NCI-H2107 (cell line): ENCODE results near the gene DYNLRB1.
"Not testable (repeated sequence)": the region's sequence is repeated elsewhere in the genome, so short reads cannot be mapped to it uniquely, and the experiment has no call there.

Experiments used
- DNase-seq: peaks from one replicate; lab custom pipeline; 2025; lab: John Stamatoyannopoulos, UW

Gene DYNLRB1

DNA sequence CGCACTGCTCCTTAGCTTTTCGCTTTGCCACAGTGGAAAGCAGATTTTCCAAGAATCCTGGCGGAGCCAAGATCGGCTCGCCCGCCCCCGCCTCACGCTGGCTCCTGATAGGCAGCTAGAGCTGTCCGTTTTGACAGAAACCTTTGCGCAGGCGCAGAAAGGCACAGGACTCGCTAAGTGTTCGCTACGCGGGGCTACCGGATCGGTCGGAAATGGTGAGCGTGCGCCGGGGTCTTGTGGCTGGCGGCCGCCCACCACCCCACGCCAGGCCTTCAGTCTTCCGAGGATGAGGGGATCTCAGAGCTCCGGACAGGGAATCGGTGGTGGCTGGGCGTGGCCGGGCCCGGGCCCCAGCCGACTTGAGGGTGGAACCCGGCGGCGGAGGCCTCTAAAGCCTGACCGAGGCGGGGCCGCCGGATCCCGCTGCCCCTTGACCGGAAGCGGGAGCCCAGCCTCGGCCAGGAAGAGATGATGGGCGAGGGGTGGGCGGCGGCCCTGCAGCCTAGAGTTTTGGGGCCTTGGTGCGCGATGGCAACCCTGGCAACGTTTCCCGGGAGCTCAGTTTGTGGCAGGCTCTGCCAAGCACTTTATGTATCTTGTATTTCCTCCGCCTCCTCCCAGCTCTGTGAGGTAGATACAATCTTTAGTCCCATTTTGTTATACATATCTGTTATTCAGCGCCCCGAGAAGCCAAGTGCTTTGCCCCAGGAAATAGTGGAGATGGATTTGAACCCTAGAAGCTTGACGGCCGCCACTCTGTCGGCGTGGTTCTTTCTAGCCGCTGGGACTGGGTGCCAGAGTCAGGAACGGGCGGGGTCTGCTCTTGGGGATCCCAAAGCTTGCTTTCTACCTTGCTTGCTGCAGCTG lies at the start of gene DYNLRB1:
DYNLRB1 (plus strand) TSS at position 176 of the 867 bp plus-strand sequence; CDS start at position 213, 37 bp downstream.
- DNase-seq: peak; percentile 87

DNA sequence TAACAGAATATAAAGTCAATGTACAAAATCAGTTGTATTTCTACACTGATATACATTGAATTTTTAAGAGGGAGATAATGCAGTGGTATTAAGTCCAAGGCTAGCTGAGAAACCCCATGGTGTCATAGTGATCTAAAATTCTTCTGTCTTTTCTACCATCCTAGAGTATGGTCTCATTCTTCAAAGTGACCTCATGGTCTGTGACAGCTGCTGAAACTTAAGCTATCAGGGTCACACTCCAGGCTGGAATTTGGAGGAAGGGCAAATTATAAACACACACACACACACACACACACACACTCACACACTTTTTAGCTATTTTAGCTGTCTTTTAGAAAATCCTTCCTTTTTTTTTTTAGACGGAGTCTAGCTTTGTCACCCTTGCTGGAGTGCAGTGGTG lies 47.3 kb upstream of the DYNLRB1 start:
- no peak for DNase-seq

DNA sequence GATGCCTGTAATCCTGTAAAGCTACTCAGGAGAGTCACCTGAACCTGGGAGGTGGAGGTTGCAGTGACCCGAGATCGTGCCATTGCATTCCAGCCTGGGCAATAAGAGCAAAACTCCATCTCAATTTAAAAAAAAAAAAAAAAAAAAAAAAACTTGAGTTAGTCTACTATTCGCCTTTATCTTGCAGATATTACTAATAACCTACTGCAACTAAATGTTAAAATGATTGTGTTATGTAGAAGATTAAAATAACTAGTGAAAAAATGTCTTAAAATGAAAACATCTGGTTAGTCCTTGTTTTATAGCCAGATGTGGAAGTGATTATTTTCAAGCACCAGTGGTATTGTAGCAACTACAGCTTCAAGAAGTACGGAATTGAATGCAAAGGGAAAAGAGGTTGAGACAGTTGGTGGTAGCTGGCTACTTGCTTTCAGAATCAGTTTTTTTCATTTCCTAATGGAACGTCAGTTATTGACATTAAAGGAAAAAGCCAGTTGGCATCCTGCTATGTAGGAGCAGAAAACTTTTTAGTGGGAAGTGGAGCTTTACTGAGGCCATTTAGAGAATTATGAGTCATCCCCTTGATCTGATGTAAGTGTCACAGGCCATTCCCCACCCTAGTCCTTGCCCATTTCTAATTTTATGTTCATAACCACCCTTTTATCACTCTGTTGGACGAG lies 43.8 kb upstream of the DYNLRB1 start:
- DNase-seq: no peak

DNA sequence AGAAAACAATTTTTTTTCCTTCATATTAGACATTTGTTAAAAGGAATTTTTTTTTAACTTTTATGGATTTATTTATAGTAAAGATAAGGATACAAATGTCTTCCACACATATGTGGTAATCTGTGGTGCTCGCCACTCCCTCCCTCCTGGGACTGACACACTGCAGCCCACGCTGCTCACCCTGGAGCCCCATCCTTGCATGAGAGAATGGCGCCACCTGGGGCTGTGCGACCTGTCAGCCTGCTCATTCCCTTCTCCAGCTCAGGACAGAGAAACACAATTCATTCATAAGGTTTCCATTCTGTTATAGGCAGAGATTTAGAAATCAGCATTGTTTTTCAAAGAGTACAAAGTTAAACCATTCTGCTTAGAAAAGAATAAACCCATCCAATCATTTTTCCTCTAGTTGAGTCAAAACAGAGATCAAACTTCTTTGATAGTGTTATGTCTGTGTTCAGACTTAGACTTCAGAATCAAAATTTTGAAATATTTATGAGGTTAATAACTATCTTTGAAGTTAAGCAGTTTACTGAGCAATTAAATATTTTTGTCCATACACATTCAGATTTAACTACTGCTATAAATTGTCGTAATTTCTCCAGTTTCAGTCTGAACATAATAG lies 42.8 kb upstream of the DYNLRB1 start:
- DNase-seq: no peak

DNA sequence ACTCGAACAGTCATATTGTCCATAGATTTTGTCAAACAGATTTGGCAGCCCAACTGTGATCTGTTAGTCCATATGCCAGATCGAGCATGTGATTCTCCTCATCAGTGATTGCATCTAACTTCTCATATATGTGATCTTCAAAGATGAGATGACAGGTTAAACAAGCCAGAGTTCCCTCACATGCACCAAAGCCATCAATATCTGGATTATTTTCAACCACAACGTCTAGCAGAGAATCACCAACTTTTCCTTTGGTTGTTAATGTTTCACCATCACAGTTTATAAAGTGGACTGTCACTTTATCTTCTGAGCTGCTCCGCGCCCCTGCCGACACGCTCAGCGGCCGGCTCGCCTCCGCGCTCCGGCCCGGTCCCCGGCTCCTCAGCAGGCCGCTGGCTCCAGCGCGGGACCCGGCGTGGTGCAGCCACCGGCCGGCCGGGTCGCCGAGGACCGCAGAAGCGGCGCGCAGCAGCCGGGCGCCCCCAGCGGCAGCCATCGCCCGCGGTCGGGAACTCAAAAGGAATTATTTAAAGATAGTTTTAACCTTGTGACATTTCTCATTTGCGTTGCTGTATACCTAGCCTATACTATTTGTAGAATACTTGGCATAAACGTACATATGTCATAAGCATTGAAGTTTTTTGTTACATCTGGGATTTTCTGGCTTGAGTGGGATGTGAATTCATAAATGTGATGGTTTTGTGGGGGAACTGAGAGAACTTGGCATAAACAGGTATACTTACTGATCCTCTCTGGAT lies 40.1 kb upstream of the DYNLRB1 start:
- DNase-seq: no peak

DNA sequence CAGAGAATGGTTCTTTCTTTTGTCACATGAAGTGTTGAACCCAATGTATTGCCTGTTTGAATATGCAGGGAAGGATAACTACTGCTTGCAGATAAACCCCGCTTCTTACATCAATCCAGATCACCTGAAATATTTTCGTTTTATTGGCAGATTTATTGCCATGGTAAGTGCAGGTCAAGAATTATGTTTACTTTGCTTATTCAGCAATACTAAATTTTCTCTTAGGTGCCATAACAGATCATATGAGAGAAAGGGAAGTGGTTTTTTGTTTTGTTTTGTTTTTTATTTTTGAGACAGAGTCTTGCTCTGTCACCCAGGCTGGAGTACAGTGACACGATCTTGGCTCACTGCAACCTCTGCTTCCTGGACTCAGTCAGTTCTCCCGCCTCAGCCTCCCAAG lies 36.6 kb upstream of the DYNLRB1 start:
- no peak for DNase-seq

DNA sequence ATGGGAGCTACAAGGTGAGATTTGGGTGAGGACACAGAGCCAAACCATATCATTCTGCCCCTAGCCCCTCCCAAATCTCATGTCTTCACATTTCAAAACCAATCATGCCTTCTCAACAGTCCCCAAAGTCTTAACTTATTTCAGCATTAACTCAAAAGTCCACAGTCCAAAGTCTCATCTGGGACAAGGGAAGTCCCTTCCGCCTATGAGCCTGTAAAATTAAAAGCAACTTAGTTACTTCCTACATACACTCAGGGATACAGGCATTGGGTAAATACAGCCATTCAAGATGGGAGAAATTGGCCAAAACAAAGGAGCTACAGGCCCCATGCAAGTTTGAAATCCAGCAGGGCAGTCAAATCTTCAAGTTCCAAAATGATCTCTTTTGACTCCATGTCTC lies 34.1 kb upstream of the DYNLRB1 start:
- not testable (repeated sequence) for DNase-seq

DNA sequence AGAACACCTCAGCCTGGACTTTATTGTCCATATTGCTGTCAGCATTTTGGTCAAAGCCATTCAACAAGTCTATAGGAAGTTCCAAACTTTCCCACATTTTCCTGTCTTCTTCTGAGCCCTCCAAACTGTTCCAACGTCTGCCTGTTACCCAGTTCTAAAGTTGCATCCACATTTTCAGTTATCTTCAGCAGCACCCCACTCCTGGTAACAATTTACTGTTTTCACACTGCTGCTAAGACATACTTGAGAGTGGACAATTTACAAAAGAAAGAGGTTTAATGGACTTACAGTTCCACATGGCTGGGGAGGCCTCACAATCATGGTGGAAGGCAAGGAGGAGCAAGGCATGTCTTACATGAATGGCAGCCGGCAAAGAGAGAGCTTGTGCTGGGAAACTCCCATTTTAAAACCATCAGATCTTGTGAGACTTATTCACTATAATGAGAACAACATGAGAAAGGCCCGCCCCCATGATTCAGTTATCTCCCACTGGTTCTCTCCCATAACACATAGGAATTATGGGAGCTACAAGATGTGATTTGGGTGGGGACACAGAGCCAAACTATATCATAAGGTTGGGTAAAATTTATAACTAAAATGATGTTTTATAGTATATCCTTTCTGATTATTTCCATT lies 32.5 kb upstream of the DYNLRB1 start:
- DNase-seq: not testable (repeated sequence)

DNA sequence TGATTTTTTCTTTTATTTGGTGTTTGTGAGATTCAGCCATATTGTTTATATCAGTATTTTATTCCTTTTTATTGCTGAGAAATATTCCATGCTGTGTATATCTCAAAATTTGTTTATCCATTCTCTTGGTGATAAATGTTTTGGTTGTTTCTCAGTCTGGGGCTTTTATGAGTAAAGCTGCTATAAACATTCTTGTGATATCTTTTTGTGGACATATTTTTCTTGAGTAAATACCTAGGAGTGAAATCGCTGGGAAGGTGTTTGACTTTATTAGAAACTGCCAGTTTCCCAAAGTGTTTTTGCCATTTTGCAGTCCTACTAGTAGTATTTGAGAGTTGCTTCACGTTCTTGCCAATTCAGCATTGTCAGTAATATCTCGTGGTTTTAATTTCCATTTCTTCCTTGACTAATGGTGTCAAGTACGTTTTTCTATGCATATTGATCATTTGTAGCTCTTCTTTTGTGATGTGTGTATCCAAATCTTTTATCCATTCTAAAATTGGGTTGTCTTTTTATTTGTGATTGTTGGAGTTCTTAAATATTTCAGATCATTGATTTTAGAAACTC lies 31.1 kb upstream of the DYNLRB1 start:
- DNase-seq: no peak

DNA sequence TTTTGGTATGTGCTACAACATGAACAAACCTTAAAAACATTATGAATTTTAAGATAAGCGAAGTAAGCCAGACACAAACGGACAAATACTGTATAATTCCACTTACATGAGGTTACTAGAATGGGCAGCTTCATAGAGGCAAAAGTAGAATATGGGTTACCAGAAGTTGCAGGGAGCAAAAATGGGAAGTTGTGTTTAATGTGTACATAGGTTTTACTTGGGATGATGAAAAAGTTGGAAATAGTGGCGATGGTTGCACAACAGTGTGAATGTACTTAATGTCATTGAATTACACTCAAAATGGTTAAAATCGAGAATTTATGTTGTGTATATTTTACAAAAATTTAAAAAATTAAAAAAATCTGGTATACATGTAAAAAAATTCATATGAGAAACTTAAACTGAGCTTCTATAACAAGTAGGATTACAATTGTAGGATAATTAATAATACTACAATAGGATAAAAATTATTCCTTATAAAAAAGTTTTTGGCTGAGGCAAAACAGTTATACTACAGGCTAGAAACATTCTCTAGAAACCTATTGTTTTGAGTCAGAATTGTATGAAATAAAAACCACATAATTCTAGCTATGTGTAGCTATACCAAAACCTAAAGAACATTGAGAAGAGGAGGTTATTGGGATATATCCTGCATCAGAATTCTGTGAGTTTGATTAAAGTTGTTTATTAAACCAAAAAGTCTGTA lies 24.8 kb upstream of the DYNLRB1 start:
- no peak for DNase-seq

DNA sequence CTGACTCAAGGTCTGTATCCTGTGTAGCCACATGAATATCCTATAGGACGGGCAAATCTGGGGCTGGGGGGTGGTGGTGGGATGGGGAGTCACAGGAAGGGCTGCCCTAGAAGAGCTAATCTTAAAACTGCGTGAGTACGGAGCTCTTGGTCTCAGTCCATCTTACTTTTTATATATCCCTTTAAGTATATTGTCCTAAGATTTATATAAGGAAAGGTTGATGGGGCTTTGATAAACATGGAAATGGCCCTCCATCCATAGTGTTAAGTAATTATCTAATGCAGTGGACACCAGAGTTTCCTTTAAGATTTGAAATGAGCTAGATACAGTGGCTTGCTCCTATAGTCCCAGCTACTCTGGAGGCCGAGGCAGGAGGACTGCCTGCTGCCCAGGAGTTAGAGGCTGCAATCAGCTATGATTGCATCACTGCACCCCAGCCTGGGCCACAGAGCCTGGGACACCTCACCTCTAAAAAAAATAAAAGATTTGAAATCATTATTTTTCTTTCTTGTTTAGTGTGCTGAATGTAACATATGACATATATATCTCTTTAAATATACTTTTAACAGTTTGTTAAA lies 24.2 kb upstream of the DYNLRB1 start:
- DNase-seq: no peak

DNA sequence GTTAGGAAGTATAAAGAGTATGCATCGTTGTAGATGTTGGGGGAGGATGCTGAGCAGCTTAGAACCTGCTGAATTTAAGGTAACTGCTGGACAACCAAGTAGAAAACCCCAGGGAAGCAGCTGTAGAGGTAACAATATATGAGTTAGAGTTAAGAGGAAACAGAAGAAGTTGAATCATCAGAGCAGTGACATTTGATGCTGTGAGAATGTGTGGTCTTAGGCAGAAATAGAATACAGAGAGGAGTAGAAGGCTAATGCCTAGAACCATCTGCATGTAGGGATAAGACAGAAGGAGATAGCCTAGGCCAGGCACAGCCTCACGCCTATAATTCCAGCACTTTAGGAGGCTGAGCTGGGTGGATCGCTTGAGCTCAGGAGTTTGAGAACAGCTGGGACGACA lies 22.6 kb upstream of the DYNLRB1 start:
- DNase-seq: no peak

DNA sequence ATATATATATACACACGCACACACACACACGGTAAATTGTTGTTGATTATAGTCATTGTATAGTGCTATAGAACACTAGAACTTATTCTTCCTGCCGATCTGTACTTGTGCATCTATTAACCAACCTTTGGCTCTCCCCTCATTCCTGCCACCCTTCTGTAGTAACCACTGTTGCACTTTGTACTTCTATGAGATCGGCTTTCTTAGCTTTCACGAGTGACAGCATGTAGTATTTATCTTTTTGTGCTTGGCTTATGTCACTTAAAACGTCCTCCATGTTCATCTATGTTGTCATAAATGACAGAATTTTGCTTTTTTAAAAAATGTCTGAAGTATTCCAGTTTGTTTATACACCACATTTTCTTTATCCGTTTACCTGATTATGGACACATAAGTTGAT lies 20.9 kb upstream of the DYNLRB1 start:
- no peak for DNase-seq

DNA sequence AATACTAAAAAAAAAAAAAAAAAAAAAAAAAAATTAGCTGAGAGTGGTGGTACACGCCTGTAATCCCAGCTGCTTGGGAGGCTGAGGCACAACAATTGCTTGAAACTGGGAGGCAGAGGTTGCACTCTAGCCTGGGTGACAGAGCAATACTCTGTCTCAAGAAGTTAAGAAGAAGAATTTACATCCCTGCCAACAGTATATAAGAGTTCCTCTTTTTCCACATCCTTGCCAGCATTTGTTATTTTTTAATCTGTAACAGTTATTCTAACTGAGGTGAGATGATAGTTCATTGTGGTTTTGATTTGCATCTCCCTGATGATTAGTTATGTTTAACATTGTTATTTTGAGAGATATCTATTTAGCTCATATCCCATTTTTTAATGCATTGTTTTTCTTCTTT lies 20.3 kb upstream of the DYNLRB1 start:
- no peak for DNase-seq

DNA sequence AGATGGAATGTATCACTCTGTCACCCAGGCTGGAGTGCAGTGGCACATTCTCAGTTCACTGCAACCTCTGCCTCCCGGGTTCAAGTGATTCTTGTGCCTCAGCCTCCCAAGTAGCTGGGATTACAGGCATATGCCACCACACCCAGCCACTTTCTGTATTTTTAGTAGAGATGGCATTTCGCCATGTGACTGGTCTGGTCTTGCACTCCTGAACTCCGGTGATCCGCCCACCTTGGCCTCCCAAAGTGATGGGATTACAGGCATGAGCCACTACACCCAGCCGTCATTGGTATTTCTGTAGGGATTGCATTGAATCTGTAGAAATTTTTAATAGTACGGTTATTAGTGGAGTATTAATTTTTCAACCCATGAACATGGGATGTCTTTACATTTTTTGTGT lies 18.6 kb upstream of the DYNLRB1 start:
- not testable (repeated sequence) for DNase-seq

DNA sequence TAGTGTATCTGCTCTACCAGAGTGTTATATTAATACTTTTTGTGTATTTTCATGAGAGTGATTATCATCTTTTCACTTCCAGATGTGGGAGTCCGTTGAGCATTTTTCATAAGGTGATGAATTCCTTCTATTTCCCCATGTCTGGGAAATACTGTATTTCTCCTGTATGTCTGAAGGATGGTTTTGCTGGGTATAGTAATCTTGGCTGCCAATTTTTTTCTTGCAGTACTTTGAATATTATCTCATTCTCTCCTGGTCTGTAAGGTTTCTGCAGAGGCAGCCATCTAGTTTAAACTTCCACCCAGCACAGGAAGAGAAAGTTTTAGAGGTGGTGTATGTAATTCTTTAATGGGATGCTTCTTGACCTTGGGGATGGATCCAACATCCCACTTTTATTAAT lies 15.4 kb upstream of the DYNLRB1 start:
- no peak for DNase-seq

DNA sequence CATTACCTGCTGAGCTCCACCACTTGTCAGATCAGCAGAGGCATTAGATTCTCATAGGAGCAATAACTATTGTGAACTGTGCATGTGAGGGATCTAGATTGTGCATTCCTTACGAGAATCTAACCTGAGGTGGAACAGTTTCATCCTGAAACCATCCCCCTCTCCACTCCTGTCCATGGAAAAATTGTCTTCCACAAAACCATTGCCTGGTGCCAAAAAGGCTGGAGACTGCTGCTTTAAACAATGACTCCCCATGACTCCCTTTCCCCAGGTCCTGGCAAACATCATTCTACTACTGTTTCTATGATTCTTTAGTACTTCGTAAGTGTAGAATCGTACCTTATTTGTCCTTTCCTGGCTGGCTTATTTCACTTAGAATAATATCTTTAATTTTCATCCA lies 9.7 kb upstream of the DYNLRB1 start:
- no peak for DNase-seq

DNA sequence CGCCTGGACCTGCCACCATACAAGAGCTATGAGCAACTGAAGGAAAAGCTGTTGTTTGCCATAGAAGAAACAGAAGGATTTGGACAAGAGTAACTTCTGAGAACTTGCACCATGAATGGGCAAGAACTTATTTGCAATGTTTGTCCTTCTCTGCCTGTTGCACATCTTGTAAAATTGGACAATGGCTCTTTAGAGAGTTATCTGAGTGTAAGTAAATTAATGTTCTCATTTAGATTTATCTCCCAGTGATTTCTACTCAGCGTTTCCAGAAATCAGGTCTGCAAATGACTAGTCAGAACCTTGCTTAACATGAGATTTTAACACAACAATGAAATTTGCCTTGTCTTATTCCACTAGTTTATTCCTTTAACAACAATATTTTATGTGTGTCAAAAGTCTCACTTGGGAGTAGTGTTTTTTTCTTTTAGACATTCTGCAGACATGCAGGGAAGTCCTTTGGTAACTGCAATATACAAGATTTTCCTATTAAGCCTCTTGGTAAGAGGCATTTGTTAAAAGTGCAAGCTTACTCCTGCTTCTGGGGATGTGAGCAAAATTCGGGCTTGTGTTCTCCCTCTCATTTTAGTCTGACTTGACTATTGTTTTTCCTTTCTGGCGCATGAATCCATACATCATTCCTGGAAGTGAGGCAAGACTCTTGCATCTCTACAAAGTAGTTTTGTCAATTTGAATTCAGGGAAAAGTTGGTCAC lies 8.4 kb upstream of the DYNLRB1 start:
- DNase-seq: no peak

DNA sequence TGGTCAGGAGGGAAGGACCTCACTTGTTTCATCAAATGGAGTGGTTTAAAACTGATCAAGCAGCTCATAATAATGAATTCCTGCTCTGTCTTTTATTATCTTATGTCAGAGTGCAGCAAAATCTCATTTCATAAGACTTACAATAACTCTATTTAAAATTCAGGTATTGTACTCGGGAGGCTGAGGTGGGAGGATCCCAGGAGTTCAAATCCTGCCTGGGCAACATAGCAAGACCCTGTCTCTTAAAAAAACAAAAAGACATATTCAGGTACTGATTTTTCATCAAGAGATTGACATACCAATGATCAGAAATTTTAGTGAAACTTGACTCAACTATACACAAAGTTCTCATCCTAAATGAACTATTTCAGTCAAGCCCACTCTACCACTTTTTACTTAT lies 5.6 kb upstream of the DYNLRB1 start:
- no peak for DNase-seq

DNA sequence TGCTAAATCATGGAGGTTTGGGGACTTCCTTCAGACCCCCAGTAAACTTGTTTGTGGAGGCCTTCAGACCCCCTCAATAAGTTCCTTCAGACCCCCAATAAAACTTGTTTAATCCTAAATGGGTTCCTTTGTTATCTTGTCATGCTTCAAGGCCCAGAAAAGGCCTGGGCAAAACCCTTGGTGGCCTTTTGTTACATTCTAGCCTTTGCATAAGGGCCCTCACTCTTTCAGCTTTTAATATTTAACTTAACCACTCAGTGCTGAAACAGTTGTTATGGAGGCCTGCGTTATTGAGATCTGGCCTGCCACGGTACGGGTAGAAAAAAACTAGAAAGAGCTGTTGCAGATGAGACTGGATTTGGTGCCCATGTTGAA lies 4.3 kb upstream of the DYNLRB1 start:
- no peak for DNase-seq
